ENCODE data around the gene DCAF12.

The DCAF12 gene

DNA sequence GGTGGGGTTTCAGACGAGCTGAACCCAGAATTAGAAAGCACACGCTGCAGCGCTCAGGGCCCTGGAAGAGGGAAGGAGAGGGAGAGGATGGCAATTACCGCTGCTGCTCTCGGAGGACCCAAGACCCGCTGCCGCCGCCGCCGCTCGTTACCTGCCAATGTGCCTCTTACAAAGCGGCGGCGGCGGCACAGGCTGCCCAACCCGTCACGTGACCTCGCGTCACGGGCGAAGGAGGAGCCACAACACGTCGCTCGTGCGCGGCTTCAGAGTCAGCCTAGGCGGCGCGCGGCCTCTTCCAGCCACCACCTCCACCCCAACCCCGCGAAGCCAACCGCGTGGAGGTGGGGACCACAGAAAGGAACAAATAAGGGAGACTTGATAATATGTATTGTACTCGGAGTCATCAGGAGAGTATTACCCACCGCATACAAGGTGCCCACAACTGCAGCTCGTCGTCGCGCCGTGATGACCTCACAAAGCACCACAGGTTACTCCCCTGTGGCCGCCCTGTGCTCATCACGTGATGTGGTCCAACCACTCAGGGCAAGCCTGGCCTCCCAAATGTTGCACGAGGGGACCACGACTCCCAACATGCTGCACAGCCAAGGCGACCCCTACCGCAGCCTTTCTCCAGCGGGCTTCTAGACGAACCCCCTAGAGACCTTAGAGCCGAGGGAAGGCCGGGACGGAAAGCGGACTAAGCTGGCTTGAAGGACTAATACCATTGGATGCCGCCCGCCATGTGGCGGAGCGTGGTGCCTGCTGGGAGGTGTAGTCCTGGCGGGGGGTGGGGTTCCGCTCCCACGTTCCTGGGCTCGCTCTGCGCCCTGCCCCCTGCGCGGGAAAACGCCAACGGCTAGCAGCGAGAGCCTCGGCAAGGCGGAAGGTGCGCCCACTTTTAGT, 77.5 kb downstream of the DCAF12 start, which contains the start of gene UBAP2:
UBAP2 (minus strand) TSS at position 161 of the 903 bp plus-strand sequence. CDS start 31,739 bp downstream, outside the sequence.
- TF ChIP-seq TAF1 (IDR thresholded peaks at IDR 0.05; ENCODE audit: low read depth) (peak; percentile 83), TCF12 (IDR thresholded peaks at IDR 0.05; ENCODE audit: low read depth) (peak; percentile 82), CEBPB (IDR thresholded peaks at IDR 0.05) (0 out of 2 replicates have a peak, but pooled peaks have one; percentile 4), EGR1 (IDR thresholded peaks at IDR 0.05) (no peak; the same call in 1 of the 2 replicates), RAD21 (IDR thresholded peaks at IDR 0.05; ENCODE audit: low read depth) (peak; percentile 10; the same call in 1 of the 2 replicates), EP300 (IDR thresholded peaks at IDR 0.05; ENCODE audit: borderline replicate concordance) (peak; percentile 11; the same call in 1 of the 2 replicates), ZBTB7A (IDR thresholded peaks at IDR 0.05; ENCODE audit: low read depth) (0 out of 2 replicates have a peak, but pooled peaks have one; percentile 50), TEAD4 (IDR thresholded peaks at IDR 0.05) (peak; percentile 61), YY1 (IDR thresholded peaks at IDR 0.05; ENCODE audit: low read depth) (peak; percentile 85), NFIC (IDR thresholded peaks at IDR 0.05) (0 out of 2 replicates have a peak, but pooled peaks have one; percentile 16), FOXM1 (IDR thresholded peaks at IDR 0.05; ENCODE audit: borderline replicate concordance, low read depth) (no peak), CREB1 (IDR thresholded peaks at IDR 0.05; ENCODE audit: low read depth) (peak; percentile 97)
- TF ChIP-seq, protein P1, sequence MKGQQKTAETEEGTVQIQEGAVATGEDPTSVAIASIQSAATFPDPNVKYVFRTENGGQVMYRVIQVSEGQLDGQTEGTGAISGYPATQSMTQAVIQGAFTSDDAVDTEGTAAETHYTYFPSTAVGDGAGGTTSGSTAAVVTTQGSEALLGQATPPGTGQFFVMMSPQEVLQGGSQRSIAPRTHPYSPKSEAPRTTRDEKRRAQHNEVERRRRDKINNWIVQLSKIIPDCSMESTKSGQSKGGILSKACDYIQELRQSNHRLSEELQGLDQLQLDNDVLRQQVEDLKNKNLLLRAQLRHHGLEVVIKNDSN (IDR thresholded peaks at IDR 0.05), result peak; percentile 91
- TF ChIP-seq, protein P2, sequence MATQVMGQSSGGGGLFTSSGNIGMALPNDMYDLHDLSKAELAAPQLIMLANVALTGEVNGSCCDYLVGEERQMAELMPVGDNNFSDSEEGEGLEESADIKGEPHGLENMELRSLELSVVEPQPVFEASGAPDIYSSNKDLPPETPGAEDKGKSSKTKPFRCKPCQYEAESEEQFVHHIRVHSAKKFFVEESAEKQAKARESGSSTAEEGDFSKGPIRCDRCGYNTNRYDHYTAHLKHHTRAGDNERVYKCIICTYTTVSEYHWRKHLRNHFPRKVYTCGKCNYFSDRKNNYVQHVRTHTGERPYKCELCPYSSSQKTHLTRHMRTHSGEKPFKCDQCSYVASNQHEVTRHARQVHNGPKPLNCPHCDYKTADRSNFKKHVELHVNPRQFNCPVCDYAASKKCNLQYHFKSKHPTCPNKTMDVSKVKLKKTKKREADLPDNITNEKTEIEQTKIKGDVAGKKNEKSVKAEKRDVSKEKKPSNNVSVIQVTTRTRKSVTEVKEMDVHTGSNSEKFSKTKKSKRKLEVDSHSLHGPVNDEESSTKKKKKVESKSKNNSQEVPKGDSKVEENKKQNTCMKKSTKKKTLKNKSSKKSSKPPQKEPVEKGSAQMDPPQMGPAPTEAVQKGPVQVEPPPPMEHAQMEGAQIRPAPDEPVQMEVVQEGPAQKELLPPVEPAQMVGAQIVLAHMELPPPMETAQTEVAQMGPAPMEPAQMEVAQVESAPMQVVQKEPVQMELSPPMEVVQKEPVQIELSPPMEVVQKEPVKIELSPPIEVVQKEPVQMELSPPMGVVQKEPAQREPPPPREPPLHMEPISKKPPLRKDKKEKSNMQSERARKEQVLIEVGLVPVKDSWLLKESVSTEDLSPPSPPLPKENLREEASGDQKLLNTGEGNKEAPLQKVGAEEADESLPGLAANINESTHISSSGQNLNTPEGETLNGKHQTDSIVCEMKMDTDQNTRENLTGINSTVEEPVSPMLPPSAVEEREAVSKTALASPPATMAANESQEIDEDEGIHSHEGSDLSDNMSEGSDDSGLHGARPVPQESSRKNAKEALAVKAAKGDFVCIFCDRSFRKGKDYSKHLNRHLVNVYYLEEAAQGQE (IDR thresholded peaks at IDR 0.05; ENCODE audit: low read depth), result no peak
- TF ChIP-seq, protein P3, sequence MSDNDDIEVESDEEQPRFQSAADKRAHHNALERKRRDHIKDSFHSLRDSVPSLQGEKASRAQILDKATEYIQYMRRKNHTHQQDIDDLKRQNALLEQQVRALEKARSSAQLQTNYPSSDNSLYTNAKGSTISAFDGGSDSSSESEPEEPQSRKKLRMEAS (IDR thresholded peaks at IDR 0.05), result peak; percentile 99

DNA sequence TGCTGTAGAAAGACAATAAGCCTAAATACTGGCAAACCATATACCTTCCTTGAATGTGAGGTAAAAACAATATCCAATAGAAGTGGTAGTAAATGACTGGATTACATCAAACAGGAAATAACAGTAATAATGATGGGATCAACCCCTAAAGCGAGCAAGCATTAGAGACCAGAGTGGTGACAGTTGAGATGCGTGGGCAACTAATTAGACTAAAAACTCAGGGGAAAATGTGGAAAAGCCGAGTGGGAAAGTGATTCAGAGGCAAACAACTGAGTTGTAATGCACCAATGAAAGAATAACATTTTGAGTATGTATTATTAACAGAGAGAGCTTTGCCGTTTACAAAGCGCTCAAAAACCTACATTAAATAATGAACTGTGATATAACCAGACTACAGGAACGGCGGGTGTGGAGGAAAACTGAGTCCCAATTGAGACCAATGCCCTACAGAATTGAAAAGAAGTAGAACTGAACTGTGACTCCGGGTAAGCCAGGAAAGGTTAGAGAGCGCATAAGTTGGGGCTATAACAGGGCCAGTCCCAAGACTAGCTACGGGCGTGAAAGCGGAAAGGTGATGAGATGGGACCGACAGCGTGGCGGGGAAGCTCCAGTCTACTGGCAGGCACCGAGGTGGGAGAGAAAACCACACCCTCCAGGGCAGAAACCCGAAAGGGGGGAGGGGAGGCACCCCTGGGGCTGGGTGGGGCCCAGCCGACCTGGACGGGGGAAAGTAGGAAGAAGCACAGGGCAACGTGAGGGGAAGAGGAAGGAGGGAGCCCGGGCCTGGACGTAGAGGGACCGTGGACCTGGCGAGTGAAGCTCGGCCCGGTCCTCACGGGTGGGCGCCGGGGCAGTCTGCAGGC, 78.4 kb downstream of the DCAF12 start:
- TF ChIP-seq, protein P3 (IDR thresholded peaks at IDR 0.05), result no peak

DNA sequence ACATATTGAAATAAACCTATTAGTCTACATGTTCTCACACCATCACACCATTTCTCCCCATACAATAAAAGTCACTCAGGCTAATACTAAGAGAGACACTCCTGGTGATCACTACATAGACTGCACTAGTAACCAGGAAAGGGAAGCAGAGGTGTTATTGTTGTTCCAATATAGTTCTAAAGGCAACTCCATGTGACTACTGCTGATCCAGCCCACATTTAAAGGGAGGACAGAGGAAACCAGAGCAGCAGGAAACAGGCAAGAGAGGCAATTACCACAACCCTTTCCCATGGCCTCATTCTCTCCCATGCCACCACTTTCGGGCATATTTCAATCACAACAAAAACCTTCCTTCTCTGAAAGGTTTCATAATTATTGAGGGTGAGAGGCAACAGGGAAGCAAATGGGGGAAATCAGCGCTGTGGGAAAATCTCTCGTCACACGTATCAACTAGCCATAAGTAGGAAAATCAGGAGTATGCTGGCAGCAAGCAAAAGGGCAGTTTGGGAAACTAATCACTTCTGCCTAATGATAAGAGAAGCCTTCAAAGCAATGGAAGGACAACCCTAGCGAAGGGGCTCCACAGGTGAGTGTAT, 79.6 kb downstream of the DCAF12 start:
- TF ChIP-seq ZBTB7A (IDR thresholded peaks at IDR 0.05; ENCODE audit: low read depth), result no peak
- TF ChIP-seq, protein P1 (IDR thresholded peaks at IDR 0.05), result no peak
- no peak for TF ChIP-seq TAF1 (IDR thresholded peaks at IDR 0.05; ENCODE audit: low read depth)
- TF ChIP-seq CREB1 (IDR thresholded peaks at IDR 0.05; ENCODE audit: low read depth), result no peak
- no peak for TF ChIP-seq EP300 (IDR thresholded peaks at IDR 0.05; ENCODE audit: borderline replicate concordance)
- no peak for TF ChIP-seq TEAD4 (IDR thresholded peaks at IDR 0.05)
- TF ChIP-seq, protein P2 (IDR thresholded peaks at IDR 0.05; ENCODE audit: low read depth), result no peak
- no peak for TF ChIP-seq FOXM1 (IDR thresholded peaks at IDR 0.05; ENCODE audit: borderline replicate concordance, low read depth)
- TF ChIP-seq RAD21 (IDR thresholded peaks at IDR 0.05; ENCODE audit: low read depth), result no peak
- no peak for TF ChIP-seq EGR1 (IDR thresholded peaks at IDR 0.05)
- TF ChIP-seq YY1 (IDR thresholded peaks at IDR 0.05; ENCODE audit: low read depth), result no peak
- TF ChIP-seq NFIC (IDR thresholded peaks at IDR 0.05), result no peak

DNA sequence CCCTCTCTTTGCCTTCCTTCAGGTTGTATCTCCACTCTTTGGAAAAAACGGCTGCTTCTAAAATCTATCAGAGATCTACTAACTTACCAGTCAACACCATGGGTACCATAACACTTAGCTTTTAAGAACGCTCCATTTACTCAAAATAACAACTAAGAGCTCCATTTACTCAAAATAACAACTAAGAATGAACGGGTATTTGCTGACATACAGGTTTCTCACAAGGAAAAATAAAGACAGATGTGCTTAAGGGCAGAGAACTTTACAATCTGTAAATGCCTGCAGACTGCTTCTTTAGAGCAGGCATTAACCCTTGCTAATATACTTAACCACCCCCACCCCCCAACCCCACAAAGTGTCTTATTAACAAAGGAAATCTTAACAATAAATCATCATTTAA, 80.6 kb downstream of the DCAF12 start:
- TF ChIP-seq EGR1 (IDR thresholded peaks at IDR 0.05), result no peak
- TF ChIP-seq TEAD4 (IDR thresholded peaks at IDR 0.05), result no peak
- TF ChIP-seq YY1 (IDR thresholded peaks at IDR 0.05; ENCODE audit: low read depth), result no peak
- no peak for TF ChIP-seq CREB1 (IDR thresholded peaks at IDR 0.05; ENCODE audit: low read depth)
- no peak for TF ChIP-seq NFIC (IDR thresholded peaks at IDR 0.05)
- no peak for TF ChIP-seq FOXM1 (IDR thresholded peaks at IDR 0.05; ENCODE audit: borderline replicate concordance, low read depth)
- no peak for TF ChIP-seq CEBPB (IDR thresholded peaks at IDR 0.05)
- TF ChIP-seq, protein P2 (IDR thresholded peaks at IDR 0.05; ENCODE audit: low read depth), result no peak
- no peak for TF ChIP-seq RAD21 (IDR thresholded peaks at IDR 0.05; ENCODE audit: low read depth)
- no peak for TF ChIP-seq EP300 (IDR thresholded peaks at IDR 0.05; ENCODE audit: borderline replicate concordance)
- TF ChIP-seq TCF12 (IDR thresholded peaks at IDR 0.05; ENCODE audit: low read depth), result no peak
- TF ChIP-seq TAF1 (IDR thresholded peaks at IDR 0.05; ENCODE audit: low read depth), result no peak
- TF ChIP-seq ZBTB7A (IDR thresholded peaks at IDR 0.05; ENCODE audit: low read depth), result no peak
